Left forelimb (tissue), 1 donor: Measurements from ENCODE around the gene PLXNB2.
"Not testable (repeated sequence)": the region's sequence is repeated elsewhere in the genome, so short reads cannot be mapped to it uniquely, and the experiment has no call there.

Source experiments
- DNase-seq: peaks from one replicate; pipeline ENCODE4 v3.0.0-alpha.2; 2018; ENCODE audit warnings: low spot score

The PLXNB2 gene, protein sequence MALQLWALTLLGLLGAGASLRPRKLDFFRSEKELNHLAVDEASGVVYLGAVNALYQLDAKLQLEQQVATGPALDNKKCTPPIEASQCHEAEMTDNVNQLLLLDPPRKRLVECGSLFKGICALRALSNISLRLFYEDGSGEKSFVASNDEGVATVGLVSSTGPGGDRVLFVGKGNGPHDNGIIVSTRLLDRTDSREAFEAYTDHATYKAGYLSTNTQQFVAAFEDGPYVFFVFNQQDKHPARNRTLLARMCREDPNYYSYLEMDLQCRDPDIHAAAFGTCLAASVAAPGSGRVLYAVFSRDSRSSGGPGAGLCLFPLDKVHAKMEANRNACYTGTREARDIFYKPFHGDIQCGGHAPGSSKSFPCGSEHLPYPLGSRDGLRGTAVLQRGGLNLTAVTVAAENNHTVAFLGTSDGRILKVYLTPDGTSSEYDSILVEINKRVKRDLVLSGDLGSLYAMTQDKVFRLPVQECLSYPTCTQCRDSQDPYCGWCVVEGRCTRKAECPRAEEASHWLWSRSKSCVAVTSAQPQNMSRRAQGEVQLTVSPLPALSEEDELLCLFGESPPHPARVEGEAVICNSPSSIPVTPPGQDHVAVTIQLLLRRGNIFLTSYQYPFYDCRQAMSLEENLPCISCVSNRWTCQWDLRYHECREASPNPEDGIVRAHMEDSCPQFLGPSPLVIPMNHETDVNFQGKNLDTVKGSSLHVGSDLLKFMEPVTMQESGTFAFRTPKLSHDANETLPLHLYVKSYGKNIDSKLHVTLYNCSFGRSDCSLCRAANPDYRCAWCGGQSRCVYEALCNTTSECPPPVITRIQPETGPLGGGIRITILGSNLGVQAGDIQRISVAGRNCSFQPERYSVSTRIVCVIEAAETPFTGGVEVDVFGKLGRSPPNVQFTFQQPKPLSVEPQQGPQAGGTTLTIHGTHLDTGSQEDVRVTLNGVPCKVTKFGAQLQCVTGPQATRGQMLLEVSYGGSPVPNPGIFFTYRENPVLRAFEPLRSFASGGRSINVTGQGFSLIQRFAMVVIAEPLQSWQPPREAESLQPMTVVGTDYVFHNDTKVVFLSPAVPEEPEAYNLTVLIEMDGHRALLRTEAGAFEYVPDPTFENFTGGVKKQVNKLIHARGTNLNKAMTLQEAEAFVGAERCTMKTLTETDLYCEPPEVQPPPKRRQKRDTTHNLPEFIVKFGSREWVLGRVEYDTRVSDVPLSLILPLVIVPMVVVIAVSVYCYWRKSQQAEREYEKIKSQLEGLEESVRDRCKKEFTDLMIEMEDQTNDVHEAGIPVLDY (N-terminal part only)

DNA sequence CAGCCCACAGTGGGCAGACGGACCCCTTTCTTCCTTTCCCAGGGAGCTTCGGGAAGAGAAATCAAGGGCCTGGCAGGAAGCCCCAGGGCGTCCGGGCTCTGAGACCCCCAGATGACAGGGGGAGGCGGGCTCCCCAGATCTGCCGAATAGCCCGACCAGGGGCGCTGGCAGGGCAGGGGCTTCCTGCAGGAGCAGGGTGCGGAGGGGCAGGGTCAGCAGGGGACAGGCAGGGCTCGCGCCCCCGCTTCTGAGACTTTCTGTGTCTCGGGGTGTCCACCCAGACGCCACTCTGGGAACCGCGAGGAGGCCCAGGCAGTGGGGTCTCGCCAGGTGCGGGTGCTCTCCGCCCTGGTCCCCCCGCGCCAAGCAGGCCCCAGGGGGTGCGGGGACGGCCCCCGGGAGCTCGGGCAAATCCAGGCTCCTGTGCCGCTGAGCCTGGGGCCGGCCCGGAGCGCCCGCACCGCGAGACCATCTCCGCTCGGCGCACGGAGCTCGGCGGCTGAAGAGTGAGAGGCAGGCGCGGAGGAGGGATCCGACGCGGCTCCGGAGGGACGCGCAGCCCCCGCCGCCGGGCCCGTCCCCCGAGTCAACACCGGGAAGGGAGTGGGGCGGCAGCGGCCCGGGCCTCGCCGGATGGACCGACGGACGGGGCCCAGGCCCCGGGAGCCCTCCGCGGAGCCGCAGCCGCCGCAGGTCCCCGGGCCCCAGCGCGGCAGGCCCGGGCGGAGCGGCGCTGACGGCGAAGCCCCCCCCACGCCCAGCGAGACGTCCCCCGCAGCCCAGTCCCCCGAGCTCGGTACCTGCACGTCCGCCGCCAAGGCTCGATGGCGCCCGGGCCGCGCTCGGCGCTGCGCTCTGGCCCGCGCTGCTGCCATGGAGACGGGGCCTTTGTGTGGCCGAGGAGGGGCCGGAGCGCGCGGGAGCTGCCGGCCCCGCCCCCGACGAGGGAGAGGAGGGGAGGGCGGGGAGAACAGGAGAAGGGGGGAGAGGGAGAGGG is at the start of gene PLXNB2:
Gene PLXNB2, minus strand, starts transcription at position 894 of the 997 bp plus-strand sequence. CDS start 17,062 bp downstream, outside the sequence.
- peak; percentile 86 for DNase-seq

DNA sequence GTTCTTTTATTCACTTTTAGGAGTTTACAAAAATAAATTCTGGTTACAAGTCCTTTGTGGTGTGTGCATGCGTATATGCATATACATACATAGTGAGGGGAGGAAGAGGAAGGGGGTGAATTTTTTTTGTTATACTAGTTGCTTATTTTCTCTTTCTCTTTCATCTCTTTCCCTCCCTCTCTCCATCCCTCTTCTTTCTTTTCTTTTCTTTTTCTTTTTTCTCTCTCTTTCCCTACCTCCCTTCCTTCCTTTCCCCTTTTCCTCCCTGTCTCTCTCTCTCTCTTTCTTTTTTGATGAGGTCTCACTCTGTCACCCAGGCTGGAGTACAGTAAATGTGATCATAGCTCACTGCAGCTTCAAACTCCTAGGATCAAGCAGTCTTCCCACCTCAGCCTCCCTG is 49.8 kb upstream of the PLXNB2 start:
- no peak for DNase-seq

DNA sequence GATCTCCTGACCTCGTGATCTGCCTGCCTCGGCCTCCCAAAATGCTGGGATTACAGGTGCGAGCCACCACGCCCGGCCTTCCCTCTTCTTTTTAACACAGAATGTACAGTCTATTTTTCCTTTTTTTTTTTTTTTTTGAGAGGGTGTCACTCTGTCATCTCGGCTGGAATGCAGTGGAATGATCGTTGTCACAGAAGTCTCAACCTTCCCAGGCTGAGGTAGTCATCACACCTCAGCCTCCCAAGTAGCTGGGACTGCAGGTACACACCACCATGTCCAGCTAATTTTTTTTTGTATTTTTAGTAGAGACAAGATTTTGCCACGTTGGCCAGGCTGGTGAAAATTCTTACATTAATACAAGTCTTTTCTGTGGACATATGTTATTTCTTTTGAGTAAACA is 48.7 kb upstream of the PLXNB2 start:
- DNase-seq = no peak

DNA sequence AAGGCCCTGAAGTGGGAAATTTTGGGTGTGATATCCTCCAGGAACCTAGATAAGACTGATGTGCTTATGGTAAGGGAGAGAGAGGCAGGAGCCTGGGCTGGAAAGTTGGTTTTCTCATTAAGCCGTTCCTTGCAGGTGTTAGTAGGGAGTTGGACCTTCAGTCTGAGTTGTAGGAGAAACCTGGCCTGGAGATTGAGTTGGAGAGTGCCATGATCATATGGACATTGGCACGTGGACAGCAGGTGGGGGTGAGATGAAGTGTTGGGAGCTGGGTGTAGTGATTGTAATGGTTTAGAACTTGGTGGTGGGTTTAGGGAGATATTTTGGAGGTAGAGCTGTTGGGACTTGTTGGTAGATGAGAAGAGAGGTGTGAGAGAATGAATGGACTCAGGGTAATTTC is 40.6 kb upstream of the PLXNB2 start:
- no peak for DNase-seq

DNA sequence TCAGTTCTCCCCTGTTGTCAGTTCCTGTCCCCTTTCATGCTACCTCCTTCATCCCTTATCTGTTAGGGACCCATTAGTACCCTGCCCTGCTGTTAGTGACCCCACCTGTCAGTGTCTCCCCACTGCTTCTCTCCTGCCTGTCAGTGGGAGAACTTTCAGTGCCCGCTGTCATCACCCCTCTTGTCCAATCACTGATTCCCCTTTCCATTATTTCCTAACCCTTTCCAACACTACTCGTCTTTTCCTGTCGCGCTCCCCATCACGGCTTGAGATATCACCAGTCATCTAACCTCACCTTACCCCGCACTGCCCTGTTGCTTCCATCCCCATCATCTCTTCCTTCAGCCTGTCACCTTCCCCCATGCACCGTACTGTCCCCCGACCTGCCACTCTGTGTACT is 39.7 kb upstream of the PLXNB2 start:
- DNase-seq = no peak

DNA sequence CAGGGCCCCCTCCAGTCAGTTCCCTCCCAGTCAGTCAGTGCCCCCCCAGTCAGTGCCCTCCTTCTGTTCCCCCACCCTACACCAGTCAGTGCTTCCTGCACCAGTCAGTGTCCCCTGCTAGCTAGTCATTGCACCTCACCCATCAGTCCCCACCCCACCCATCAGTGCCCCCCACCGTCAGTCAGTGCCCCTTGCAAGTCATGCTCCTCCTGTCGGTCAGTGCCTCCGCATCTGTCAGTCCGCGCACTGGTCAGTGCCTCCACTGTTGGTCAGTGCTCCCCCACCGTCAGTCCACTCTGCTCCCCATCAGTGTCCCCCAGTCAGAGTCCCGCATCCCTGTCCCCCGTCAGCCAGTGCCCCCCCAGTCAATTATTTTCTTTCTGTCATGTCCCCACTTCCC is 39.0 kb upstream of the PLXNB2 start:
- DNase-seq = no peak

DNA sequence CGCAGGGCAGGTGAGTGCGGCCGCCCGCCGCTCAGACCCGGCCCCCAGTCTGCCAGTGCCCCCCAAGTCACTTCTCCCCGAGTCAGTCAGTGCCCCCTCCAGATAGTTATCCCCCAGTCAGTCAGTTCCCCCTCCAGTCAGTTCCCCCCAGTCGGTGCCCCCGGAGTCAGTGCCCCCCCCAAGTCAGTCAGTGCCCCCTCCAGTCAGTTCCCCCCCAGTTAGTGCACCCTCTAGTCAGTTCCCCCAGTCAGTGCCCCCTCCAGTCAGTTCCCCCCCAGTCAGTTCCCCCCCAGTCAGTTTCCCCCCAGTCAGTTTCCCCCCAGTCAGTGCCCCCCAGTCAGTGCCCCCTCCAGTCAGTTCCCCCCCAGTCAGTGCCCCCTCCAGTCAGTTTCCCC is 36.1 kb upstream of the PLXNB2 start:
- DNase-seq = no peak

DNA sequence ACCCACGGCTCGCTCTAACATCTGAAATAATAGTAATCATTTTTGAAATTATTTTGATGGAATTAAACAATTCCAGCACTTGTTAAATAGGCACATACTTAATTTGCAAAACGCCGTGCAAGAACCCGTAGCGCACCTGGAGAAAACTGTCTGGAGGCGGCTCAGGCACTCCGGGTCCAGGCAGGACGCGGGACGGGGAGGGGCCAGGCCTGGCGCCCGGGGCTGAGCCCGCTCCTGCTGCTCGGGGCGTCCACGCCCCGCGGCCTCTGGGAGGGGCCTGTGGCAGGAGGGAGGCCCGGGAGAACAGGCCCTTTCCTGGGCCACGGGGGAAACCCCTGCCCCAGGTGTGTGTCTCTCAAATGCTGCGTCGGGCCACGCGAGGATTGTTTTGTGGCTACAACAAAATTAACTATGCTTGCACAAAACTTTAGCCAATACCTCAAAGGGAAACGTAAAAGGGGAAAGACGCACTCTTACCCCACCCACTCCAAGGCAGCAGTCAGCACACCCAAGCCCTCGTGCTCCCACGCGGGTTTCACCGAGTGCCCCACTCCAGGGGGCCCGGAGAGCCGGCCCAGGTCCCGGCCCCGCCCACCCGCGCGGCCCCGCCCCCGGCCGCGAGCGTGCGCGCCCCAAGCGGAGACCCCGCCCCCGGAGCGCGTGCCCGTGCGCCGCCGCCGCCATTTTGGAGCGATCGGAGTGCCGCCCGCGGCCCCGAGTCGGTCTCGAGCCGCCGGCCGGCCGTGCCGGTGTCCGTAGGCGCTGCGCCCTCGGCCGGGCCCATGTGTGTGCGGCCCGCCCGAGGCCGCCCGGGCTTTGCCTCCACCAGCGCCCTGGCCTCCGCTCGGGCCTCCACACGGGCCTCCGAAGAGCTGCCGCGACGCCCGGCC is 35.5 kb upstream of the PLXNB2 start, which contains the start of gene PPP6R2:
Gene PPP6R2, plus strand, starts transcription at position 677 of the 890 bp plus-strand sequence. CDS start 50,582 bp downstream, outside the sequence.
- peak; percentile 92 for DNase-seq

DNA sequence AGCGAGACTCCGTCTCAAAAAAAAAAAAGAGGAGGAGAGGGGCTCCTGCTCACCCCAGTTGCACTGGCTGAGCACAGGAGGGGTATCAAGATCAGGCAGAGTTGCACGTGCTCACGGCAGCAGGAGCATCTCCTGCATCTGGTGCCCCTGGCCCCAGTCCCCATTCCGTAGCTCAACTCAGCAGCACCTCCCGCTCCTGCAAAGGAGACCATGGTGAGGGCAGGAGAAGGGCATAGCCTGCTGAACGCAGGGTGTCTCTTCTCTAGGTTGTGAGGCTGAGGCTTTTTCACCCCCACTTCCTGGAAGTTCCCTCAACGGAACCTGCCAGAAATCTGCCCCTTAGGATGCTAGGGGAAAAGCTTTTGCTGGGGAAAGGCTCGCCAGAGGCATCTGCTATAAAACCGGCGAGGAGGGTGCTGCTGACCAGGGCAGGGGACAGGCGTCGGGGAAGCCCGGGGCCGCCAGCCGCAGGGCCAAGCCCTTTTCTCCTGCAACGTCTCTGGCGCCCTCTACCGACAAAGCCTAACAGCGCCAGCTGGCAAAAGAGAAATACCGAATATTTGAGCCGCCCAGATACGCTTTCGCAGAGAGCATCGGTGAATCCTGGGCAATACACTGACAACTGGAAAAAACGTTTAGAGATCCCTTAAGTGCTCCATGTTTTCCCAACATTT is 34.7 kb upstream of the PLXNB2 start:
- peak; percentile 90 for DNase-seq

DNA sequence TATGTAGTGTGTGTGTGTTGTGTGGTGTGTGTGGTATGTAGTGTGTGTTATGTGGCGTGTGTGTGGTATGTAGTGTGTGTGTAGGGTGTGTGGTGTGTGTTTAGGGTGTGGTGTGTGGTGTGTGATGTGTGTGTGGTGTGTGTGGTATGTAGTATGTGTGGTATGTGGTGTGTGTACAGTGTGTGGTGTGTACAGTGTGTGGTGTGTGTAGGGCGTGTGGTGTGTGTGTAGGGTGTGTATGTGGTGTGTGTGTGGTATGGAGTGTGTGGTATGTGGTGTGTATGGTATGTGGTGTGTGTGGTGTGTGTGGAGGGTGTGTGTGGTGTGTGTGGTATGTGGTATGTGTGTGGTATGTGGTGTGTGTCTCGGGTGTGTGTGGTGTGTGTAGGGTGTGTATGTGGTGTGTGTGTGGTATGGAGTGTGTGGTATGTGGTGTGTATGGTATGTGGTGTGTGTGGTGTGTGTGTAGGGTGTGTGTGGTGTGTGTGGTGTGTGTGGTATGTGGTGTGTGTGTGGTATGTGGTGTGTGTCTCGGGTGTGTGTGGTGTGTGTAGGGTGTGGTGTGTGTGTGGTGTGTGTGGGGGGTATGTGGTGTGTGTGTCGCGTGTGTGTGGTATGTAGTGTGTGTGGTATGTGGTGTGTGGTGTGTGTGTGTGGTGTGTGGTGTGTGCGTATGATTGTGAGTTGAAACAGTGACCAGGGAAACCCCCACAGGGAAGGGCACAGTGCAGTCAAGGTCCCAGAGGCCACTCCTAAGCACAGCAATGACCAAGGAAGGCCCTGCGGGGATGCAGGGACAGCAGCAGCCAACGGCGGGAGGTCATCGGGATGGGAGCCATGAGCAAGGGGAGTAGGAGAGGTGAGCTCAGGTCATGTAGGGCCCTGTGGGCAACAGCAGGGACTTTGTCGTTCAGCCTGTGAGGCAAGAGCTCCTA is 32.8 kb upstream of the PLXNB2 start:
- no peak for DNase-seq

DNA sequence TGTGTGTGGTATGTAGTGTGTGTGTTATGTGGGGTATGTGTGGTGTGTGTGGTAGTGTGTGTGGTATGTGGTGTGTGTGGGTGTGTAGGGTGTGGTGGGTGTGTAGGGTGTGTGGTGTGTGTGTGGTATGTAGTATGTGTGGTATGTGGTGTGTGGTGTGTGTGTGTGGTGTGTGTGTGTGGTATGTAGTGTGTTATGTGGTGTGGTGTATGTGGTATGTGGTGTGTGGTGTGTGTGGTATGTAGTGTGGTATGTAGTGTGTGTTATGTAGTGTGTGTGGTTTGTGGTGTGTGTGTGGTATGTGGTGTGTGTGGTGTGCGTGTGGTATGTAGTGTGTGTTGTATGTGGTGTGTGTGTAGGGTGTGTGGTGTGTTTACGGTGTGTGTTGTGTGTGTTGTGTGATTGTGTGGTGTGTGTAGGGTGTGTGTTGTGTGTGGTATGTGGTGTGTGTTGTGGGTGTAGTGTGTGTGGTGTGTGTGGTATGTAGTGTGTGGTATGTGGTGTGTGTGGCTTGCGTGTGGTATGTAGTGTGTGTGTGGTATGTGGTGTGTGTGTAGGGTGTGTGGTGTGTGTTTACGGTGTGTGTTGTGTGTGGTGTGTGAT is 31.5 kb upstream of the PLXNB2 start:
- no peak for DNase-seq

DNA sequence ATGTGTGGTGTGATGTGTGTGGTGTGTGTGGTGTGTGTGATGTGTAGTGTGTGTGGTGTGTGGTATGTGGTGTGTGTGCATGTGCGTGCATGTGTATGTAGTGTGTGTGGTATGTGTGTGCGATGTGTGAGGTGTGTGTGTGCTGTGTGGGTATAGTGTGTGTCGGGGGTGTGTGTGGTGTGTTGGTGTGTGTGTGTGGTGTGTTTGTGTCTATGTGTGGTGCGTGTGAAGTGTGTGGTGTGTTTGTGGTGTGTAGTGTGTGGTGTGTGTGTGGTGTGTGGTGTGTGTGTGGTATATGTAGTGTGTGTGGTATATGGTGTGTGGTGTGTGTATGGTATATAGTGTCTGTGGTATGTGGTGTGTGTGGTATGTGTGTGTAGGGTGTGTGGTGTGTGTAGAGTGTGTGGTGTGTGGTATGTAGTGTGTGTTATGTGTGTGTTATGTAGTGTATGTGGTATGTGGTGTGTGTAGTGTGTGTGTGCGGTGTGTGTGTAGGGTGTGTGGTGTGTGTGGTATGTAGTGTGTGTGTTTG is 30.7 kb upstream of the PLXNB2 start:
- DNase-seq = no peak

DNA sequence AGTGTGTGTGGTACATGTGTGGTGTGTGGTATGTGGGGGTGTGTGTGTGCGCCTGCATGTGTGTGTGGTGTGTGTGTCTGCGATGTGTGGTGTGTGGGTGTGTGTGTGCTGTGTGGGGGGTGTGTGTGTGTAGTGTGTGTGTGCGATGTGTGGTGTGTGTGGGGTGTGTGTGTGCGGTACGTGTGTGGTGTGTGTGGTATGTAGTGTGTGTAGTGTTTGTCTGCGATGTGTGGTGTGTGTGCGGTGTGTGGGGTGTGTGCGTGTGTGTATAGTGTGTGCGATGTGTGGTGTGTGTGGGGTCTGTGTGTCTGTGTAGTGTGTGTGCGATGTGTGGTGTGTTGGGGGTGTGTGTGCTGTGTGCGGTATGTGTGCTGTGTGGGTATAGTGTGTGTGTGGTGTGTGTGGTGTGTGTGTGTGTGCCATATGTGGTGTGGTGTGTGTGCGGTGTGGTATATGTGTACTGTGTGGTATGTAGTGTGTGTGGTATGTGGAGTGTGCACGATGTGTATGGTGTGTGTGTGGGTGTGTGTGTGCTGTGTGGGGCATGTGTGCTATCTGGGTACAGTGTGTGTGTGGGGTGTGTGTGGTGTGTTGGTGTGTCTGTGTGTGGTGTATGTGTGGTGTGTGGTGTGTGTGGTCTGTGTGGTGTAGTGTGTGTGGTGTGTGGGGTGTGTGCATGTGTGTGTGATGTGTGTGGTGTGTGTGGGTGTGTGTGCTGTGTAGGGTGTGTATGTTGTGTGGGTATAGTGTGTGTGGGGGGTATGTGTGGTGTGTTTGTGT is 30.0 kb upstream of the PLXNB2 start:
- DNase-seq = no peak

DNA sequence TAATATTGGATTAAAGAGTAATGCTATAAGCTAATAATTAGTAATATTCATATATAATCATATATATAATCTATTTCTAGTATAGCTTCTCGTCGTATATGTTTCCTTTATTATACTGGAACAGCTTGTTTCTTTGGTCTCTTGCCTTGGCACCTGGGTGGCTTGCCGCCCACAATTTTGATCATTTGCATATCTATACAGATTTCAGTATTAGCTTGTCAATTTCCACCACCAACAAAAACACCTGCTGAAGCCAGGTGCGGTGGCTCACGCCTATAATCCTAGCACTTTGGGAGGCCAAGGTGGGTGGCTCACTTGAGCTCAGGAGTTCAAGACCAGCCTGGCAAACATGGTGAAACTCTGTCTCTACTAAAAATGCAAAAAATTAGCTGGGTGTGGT is 27.0 kb upstream of the PLXNB2 start:
- DNase-seq = not testable (repeated sequence)

DNA sequence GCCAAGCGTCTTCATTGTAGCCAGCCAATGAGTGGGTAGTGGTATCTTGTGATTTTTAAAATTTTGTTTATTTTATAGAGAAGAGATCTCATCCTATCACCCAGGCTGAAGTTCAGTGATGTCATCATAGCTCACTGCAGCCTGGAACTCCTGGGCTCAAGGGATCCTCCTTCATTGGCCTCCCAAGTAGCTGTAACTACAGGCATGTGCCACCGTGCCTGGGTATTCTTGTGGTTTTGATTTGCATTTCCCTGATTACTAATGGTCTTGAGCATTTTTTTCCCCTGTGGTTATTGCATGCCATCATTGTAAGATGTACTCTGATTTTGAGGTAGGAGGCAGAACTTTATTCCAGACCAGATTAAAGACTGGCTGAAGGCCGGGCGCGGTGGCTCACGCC is 21.8 kb upstream of the PLXNB2 start:
- no peak for DNase-seq

DNA sequence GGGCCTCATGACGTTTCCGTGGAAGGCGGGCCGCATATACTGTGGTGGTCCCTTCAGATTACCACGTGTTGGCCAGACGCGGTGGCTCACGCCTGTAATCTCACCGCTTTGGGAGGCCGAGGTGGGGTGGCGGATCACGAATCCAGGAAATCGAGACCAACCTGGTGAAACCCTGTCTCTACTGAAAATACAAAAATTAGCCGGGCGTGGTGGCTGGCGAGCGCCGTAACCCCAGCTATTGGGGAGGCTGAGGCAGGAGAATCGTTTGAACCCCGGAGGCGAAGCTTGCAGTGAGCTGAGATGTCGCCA is 20.2 kb upstream of the PLXNB2 start:
- DNase-seq = no peak
